Hematopoietic multipotent progenitor cell treated with erythropoietin and hydrocortisone succinate and interleukin-3 and kit ligand, for 8 days (in vitro differentiated cells): Measurements from ENCODE around the gene BFSP1.

Source experiments
- DNase-seq: peaks from one replicate; pipeline ENCODE4 v3.0.0-alpha.2; 2015

BFSP1 gene

DNA sequence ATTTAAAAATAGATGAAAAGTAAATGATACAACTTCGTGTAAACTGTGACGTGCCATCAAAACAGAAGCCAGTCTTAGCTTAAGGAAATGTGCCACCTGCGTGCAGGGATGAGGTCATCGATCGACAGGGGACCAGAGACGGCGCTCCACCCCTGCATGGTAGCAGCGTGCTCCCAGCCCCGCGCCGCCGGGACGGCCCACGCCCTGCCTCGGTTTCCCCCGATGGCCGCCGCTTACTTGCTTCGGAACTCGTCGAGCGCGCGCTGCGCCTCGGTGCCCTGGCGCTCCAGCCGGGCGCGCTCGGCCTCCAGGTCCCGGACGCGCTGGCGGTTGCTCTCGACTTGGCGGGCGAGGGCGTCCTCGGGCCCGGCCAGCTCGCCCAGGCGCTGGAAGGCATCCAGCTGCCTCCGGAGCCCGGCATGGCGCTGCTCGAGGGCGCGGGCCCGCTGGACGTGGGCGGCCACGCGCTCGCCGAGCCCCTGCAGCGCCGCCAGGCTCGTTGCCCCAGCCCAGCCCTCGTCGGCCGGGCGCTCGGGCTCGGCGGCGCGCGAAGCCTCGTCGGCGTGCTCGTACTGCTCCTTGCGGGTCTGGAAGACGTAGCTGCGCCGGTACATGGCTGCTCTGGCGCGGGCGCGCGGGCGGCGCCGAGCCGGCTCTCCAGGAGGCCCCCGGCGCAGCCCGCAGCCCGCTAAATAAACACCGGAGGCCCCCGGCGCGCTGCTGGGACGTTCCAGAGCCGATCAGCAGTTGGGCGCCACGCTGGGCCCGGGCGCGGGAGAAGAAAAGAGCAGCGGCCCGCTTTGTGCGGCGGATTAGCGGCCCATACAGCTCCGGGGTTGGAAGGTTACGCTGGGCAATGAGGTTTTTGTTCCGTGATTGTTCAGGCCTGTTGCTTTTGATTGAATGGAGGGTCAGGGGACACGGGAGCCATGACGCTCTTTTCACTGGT is at the start of gene BFSP1:
Gene BFSP1 (minus strand): TSS at position 664 of the 949 bp plus-strand sequence. CDS start 50 bp downstream, at position 614.
- DNase-seq: peak; percentile 73

DNA sequence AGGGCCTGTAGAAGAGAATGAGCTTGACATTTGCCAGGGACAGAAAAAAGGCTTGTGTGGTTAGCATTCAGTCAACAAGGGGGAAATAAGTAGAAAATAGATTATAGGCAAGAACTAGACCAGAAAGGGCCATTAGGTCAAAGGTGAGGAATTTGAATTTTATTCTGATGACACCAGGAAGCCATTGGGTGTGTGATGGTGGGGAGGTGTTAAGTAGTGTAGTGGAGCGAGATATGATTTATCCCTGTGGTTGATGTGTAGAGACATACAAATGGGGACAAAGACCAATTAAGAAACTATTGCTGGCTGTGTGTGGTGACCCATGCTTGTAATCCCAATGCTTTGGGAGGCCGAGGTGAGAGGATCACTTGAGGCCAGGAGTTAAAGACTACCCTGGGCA is 49.7 kb upstream of the BFSP1 start:
- no peak for DNase-seq

DNA sequence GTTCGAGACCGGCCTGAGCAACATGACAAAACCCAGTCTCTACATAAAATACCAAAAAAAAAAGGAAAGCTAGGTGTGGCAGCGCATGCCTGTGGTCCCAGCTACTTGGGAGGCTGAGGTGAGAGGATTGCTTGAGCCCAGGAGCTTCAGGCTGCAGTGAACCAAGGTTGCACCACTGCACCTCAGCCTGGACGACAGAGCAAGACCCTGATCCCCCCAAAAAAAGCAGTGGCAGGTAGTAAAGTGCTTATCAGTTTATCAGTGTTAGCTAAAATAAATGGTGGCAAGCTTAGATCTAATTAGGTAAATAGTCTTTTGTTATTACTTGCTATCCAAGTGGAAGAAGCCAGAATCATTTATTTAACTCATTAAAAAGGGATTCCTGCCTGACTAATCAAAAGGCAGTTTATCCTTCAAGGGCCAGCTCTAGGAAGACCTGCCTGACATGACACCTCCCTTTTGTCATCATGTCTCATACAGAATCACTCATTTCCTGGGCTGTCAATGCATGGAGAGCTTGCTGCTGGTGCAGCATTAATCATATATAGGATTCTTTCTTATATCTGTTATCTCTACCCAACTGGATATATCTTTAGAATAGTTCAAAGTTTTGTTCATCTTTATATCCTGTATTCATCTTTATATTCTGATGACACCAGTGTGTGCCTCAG is 48.3 kb upstream of the BFSP1 start:
- DNase-seq: no peak

DNA sequence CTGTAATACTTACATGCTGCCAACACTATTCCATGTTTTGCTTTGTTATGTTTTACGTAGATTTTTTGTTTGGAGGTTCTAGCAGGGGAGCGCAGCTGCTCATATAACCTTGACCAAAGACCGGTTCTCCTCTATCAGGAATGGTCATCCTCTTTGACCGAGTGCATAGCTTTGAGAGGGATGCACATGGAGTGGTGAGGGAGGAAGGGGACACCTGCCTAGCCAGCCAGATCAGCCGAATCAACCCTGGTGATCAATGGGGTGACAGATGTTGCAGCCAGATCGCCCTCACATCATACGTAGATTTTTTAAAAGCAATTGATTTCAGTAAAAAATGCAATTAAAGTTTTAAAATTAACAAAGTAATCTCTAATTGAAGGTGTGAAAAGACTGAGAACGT is 45.0 kb upstream of the BFSP1 start:
- DNase-seq: no peak

DNA sequence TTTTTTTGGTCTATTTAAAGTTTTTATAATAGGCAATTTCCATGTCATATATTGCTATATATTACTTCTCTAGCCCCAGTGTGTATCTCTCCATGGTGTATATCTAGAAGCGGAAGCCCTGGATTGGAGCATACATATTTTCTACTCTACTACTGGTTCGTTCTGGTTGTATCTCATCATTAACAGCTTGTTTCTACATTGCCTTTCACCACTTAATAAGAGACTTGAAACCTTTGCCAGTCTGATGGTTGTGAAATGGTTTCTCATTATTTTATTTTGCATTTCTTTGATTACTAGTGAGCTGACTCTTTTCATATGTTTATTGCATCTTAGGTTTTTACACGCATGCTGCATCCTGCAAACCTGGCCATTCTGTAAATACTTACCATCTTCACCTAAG is 42.3 kb upstream of the BFSP1 start:
- no peak for DNase-seq

DNA sequence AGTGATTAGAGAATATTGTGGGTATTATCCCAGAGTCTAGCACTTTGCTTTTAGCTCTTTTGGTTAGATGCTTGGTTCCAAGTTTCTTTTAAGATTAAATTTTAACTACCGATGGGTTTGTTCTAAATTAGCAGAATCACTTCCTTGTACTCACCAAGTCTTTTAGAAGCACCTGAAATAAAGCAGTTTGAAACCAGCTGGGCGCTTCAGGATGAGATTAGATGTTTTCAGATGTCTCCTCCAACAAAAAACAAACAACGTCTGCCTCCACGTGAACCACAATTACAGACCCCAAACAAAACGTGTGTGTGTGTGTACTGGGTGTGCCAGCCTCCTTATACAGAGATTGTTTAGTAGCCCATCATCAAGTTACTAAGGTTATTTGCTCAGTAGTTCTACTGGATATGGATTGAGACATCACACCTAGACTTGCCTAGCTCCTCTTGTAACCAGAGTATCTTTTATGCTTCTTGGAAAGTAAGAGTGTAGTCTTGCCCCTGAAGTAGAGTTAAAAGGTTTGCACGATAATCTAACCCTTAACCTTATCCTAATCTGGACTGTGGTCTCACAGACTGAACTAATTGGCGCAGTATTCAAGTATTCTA is 41.0 kb upstream of the BFSP1 start:
- no peak for DNase-seq

DNA sequence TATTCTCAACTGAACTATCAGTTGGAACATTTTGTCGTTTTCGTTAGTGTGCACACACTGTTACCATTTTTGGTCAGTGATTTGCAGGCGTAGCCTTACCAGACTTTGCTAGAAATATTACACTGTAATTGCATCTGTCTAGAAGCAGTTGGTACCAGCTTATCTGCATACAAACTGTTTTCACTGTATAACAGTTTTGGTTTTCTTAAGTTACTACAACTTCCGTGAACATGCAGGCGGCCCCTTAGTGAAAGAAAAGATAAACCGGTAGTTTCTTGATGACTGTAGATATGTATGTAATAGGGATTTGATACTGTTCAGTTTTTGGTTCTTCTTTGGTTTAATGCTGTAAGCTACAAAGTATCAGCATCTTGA is 40.0 kb upstream of the BFSP1 start:
- DNase-seq: peak; percentile 64

DNA sequence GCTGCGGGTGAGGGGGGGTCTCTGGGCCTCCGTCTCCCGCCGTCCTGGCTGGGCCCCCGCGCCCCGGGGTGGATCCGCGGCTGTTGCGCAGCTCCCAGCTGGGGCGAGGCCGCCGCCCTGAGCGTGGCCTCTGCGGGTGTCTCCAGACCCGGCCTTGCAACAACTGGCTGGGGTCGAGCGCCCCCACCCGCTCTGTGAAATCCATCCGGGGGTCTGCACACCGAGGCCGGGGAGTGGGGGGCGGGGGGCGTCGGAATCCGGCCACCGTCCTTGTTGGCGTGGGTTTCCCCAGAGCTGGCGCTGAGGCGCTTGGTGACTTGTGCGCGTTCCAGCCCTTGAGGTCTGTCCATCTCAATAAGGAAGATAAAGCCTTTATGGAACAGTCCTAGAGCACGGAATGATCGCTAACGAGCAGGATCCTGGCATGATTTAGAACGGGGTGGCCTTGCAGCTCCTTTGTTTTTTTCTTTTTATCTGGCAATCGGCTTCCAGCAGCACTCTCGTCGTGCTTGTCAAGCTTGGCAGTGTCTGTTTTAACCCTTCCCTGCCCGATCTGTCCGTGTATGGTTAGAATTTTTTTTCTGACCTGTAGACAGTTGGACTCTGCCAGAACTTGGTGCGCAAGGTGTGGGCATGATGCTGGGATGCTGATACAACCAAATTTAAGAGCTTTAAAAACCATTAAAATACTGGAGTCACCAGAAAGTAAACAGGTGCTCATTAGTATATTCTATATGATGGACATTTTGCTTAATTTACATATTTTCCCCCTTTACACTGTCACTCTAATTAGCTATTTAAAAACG is 39.4 kb upstream of the BFSP1 start:
- peak; percentile 81 for DNase-seq

DNA sequence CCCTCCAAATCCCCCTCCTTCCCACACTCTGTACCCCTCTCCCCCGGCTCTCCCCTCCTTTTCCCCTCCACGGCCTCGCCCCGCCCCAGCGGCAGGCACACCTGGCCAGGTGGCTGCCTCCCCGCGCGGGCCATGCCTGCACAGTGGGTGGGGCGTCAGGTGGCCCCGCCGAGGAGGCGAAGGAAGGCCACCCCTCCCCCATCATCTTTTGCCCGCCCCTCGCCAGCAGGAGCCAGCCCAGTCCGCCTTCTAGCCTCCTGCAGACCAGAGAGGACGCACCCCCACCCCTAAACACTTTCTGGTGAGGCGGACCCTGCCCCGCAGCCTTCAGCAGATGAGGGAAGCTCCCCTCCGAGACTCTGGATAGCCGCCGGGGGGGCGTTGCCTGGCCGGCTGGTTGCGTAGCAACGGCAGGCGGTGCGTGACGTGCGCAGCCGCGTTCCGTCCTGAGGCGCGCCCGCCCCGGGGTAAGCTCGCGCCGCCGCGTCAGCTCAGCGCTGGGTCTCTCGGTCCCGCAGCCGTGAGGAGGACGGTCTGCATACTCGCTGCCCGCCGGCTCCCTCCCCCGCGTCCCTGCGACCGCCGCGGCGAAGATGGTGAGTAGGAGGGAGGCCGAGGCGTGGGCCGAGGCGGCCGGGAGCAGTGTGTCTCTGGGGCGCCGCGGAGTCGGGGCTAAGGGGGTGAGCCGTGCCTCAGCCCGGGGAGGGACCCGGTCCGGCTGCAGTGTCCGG is 38.6 kb upstream of the BFSP1 start, which contains the start of gene DSTN:
Gene DSTN (plus strand): TSS at position 460 of the 731 bp plus-strand sequence. CDS start 134 bp downstream, at position 594.
- DNase-seq: peak; percentile 83

DNA sequence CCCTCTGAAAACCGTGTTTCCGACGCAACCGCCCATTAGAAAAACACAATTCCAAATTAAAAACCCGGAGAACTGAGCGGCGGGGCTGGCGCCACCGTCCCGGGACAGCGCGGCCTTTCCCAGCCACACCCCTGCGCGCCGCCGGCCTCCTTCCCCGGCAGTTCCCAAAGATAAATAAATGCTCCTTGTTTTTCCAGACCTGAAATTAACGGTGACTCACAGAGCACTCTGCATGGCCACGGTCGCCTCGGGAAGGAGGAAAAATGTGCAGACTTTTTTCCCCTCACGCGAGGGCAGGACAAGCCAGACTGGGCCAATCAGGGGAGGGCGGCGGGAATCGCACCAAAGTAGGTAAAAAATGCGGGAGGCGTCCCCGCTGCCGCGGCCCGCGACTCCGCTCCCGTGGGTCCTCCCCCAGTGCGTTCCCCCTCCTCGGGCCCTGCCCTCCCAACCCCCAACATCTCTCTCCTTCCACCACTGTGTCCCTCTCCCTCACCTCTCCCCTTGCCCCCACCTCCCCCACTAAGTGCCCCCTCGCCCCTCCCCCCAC is 37.9 kb upstream of the BFSP1 start:
- peak; percentile 36 for DNase-seq

DNA sequence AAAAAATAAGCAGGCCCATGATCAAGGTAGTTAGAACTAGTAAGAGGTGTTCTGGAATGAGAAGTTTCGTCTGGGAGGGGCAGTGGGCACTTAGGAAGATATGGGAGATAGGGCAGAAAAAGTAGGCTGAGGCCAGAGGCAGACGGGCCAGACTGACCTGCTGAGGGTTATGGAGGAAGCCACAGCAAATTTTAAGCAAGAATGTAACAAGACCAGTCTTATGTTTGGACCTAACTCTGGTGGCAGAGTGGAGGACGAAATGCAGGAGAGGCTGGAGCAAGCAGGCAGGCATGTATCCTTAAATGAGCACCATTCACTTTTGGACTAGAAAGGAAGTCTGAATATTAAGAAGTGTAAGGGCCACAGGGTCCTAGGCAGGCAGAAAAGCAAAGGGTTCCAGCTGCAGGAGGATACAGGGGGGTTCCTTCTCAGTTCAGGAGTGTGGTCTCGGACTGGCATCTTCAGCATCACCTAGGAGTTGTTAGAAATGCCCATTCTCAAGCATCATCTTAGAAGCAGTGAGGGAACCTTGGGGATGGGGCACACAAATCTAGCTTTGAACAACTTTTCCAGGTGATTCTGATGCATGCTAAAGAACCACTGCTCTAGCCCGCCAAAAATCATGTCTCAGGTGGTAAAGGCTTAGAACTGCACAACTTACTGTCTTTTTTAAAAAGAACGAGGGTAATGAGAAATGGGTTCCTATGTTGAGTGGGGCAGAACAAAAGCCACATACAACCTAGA is 37.0 kb upstream of the BFSP1 start:
- DNase-seq: no peak

DNA sequence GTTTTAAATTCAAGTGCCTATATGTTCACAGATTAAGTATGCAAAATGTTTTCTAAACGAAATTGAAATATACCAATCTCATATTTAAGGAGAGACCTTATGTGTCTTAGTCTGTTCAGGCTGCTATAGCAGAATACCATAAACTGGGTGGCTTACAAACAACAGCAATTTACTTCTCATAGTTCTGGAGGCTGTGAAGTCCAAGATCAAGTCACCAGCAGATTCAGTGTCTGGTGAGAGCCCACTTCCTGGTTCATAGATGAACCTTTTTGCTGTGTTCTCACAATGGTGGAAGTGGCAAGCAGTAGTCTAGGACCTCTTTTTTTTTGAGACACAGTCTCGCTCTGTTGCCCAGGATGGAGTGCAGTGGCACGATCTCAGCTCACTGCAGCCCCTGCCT is 35.2 kb upstream of the BFSP1 start:
- no peak for DNase-seq

DNA sequence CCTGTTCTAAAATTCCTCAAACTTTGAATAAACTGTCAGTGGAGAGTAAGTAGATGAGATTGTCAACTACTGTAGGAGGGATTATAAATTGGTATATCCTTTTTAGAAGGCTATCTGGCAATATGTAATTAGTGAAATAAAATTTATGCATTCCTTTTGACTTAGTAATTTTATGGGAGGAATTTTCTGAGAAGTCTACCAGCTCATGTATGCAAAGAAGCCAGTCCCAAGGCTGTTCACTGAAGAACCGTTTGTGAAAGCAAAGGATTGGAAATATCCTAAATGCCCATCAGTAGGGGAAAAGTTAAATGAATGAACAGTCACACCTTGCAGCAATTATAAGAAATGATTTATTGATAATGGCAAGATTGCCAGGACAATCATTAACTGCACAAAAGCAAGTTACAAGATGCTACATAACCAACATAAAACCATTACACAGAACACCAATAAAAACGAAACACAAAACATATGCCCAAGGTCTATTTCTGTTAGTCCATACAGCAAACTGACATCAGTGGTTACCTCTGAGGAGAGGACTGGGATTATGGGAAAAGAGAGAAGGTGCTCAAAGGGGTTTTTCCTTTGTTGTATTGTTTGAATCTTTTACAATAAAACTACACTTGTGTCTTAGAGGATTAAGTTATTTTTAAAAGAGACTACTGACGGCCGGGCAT is 34.1 kb upstream of the BFSP1 start:
- no peak for DNase-seq

DNA sequence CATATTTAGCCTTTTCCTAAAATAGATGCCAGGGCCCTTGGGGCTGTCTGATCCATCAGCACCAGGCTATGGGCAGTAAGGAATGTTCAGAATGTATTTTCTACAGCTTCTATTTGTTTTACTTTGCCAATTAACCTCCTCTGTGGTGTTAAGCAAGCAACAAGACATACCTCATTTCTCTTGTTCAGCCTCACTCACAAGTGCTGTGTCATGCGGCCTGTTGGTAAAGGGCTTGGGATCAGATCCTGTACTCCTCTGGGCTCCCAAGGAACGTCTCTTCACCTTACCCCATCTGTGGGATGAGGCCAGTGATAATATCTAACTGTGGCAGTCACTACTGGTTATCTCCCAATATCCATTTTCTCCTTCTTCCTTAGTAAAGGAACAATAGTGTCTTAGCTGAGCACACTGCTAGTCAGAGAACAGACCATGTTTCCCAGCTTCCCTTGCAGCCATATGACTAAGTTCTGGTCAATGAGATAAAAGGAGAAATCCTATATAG is 31.7 kb upstream of the BFSP1 start:
- peak; percentile 49 for DNase-seq

DNA sequence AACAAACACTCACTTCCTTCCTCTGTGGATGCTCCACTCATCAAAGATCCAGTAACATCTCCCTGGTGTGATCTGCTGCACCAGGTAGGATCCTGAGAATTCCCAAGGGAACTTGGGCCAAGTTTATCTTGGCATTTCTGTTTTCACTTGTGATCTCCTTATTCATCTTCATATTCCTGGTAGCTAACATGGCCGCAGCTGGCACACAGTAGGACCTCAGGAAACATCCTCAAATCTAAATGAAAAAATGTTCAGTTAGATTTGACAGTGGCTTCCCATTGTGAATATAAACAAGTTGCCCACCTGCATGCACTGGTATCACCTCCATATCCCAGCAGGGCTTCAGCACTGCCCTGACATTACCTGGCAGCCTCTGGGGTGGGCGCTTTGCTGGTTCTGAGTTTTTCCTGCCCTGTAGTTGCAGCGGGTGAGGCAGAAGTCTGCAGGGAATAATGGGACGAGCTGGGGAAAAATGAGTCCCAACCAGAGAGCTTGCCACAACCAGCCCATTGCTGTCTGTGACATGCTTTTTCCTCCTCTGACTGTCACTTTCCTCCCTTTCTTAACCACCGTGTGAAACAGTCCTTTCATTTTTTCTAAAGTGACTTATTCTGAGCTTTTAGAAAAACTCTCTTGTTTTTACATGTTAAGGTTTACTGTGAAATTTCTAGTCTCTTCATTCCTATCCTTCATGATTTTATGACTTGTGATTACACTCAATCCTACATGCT is 29.3 kb upstream of the BFSP1 start:
- DNase-seq: no peak

DNA sequence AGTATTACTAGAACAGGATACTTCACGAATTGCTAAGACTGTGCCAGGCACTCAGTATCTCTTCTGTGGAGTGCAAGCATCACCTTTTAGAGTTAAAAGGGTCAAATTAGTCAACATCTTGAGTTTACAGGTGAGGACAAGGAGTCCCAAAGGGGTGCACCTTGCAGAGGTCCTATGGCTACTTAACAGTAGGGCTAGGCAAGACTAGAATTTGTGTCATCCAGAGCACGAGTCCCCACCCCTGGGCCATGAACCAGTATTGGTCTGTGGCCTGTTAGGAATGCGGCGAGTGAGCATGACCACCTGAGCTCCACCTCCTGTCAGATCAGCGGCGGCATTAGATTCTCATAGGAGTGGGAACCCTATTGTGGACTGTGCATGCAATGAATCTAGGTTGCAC is 28.2 kb upstream of the BFSP1 start:
- DNase-seq: no peak

DNA sequence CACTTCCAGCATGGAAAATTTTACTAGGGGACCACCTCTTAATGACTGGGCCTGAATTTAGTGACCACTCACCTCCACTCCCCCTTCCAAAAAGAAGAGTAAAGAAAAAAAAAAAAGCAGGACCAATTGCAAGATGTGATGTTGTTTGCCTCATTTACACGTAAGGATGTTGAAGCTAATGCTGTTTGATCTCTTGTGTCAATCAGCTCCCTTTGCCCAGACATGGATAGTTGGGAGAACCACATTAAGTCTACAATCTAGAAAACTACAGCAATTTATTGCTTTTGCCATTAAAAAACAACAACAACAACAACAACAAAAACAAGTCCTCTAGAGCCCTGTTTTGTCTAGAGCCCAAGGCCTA is 27.7 kb upstream of the BFSP1 start:
- DNase-seq: no peak

DNA sequence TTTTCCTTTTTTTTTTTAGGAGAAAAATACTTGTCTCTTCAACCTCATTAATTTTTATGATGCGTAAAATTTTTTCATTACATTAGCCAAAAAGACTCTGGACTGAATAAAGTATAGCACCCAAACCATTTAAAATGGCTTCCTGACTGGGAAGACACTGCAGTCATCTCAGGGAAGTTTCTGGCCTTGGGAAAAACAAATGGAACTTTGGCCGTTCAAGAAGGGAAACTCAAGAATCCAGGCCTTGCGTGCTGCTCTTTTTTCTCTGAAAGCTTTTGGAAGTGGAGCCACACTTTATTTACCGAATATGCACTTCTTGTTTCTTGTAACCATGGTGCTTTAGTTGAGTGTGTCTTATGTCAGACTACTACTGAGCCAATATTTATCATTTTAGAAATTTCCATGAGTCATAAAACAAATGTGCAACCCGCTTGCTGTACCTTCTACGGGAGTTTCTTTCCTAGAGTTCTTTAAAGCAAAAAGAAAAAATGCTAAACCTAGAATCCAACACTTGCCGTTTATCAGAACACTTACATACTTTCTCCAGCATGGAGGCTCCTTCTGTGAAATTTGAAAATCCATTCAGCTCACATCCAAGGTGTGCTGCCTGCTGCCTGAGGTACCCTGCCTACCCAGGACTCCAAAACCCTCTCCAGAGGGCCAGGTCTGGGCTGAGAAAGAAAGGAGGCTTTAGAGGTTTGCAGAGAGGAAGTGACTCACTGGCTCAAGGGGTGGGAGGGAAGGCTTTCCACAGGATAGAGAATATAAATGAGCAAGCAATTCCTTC is 27.2 kb upstream of the BFSP1 start:
- peak; percentile 45 for DNase-seq

DNA sequence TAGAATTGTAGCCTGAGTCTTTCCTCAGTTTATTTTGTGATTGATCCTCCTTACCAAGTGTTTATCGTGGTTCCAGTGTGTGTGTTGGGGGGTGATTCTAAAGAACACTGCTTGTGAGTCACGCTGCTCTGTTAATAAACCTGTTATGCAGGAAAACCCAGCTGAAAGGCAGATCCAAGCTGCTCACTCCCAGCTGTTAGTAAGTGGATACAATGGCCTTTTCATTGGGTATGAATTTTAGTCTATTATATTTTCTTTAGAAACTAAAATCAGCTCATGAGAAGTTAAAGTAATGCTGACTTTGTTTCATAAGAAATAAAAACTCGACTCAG is 26.5 kb upstream of the BFSP1 start:
- no peak for DNase-seq
